Fibroblast of pulmonary artery (primary cell): ENCODE measurements around the gene ADAMTSL1.

Source experiments
- DNase-seq: peaks from one replicate; pipeline ENCODE4 v3.0.0-alpha.2; 2010; ENCODE audit warnings: low read depth
- H3K4me3 ChIP-seq: replicated peaks from 2 replicates; pipeline ENCODE4 v1.5.1; 2011; ENCODE audit warnings: low read depth, mild to moderate bottlenecking, control low read depth, low read length, moderate library complexity
- CTCF ChIP-seq: IDR thresholded peaks from 2 replicates; pipeline ENCODE4 v1.5.1; 2011; ENCODE audit warnings: mild to moderate bottlenecking, control low read depth, low read length, inconsistent platforms; ENCODE audit errors: missing control alignments

The ADAMTSL1 gene

GRCh38 chr9:18623221-18624079 lies 149.5 kb downstream of the ADAMTSL1 start:
- H3K4me3 ChIP-seq: no peak overlapping the region
- TF ChIP-seq CTCF: no peak
- no peak for DNase-seq

GRCh38 chr9:18626046-18626698 lies 152.2 kb downstream of the ADAMTSL1 start:
- no peak for TF ChIP-seq CTCF
- no peak overlapping the region for H3K4me3 ChIP-seq

GRCh38 chr9:18629136-18629535 lies 155.2 kb downstream of the ADAMTSL1 start:
- H3K4me3 ChIP-seq: no peak overlapping the region
- no peak for DNase-seq
- TF ChIP-seq CTCF: no peak

More at GRCh38 chr9:18626046-18626698, 152.2 kb downstream of the ADAMTSL1 start:
- no peak for DNase-seq

GRCh38 chr9:18632632-18633403 lies 158.9 kb downstream of the ADAMTSL1 start:
- no peak for TF ChIP-seq CTCF
- DNase-seq: peak; percentile 92
- no peak overlapping the region for H3K4me3 ChIP-seq

- H3K4me3 ChIP-seq: no peak overlapping the region
- DNase-seq: no peak
Observed at GRCh38 chr9:18636781-18637180, 162.8 kb downstream of the ADAMTSL1 start.

More at GRCh38 chr9:18636781-18637180, 162.8 kb downstream of the ADAMTSL1 start:
- TF ChIP-seq CTCF: no peak
